ENCODE data around the gene TMEM158. TPM values are rescaled to one million over a fixed set of nuclear protein-coding genes. Genes with fewer than 3 reads are reported as not detected.

Gene TMEM158
- total and polyA plus RNA-seq, 2 of the 8 experiments (the other 6 are each of a cell fraction or from before 2014, with no cell fraction given) = 6.8 to 30.3 TPM

GRCh38 chr3:45210308-45211041 lies 15.6 kb downstream of the TMEM158 start:
- H3K4me1 ChIP-seq (replicated peaks in 1 of 4; ENCODE audit: control insufficient read depth in 3 of 4, insufficient read depth in 4 of 4, low read length in 3 of 4) = peaks cover 0 to 3% (median 0%) of the 10 kb centered on the region in 4 experiments; a peak in 1 of 7 replicates
- POLR2A ChIA-PET (ENCODE audit: partially characterized antibody) = no interaction called here
- no peak overlapping the region for H3K4me2 ChIP-seq (ENCODE audit: insufficient read depth in 1 of 2, low read depth in 2 of 2, low read length in 2 of 2)
- H3K4ac ChIP-seq (replicated peaks; ENCODE audit: insufficient read length, low read depth, low read length) = no peak overlapping the region
- no peak overlapping the region for H2BK5ac ChIP-seq (ENCODE audit: low read depth, low read length)
- no peak overlapping the region for H2BK20ac ChIP-seq (ENCODE audit: low read length)
- H2BK120ac ChIP-seq (replicated peaks; ENCODE audit: low read depth, low read length) = no peak overlapping the region
- no peaks in the 10 kb centered on the region for H3K27me3 ChIP-seq (replicated peaks in 1 of 4; ENCODE audit: control insufficient read depth in 3 of 4, extremely low read depth in 1 of 4, insufficient read depth in 3 of 4, low read length in 3 of 4)
- H3K4me3 ChIP-seq (ENCODE audit: extremely low read depth in 1 of 4, insufficient read depth in 2 of 4, low read depth in 3 of 4, low read length in 4 of 4) = no peak overlapping the region
- no peak overlapping the region; the same call in 1 of the 2 replicates for H3K18ac ChIP-seq (ENCODE audit: extremely low read depth, low read length)
- no peaks in the 10 kb centered on the region for H3K23me2 ChIP-seq (ENCODE audit: low read depth, low read length)
- H3K27ac ChIP-seq (ENCODE audit: low read depth, low read length) = no peak overlapping the region
- no peak overlapping the region for H4K5ac ChIP-seq (ENCODE audit: insufficient read length, low read depth, low read length)
- H2BK15ac ChIP-seq (ENCODE audit: low read length) = no peak overlapping the region
- no peak overlapping the region for H3K9ac ChIP-seq (replicated peaks in 1 of 4; ENCODE audit: extremely low read depth in 1 of 4, low read depth in 3 of 4, low read length in 3 of 4)
- no peak overlapping the region for H3K23ac ChIP-seq (ENCODE audit: insufficient read length)
- no peaks in the 10 kb centered on the region for H3K36me3 ChIP-seq (ENCODE audit: control insufficient read depth in 2 of 4, insufficient read depth in 4 of 4, low read length in 3 of 4)
- H3K14ac ChIP-seq (ENCODE audit: insufficient read length) = no peak overlapping the region
- CTCF ChIA-PET (ENCODE audit: partially characterized antibody) = interaction anchor here (0.6 to 10.7 kb wide), 66 partner anchors 8 to 544 kb away, joined by 3 to 206 read pairs (median 4); partner anchors contain the start of genes SACM1L and TMEM158
- no peaks in the 10 kb centered on the region for H3K79me1 ChIP-seq (ENCODE audit: low read depth, low read length)
- H3K56ac ChIP-seq (replicated peaks; ENCODE audit: insufficient read length, low read depth, low read length) = no peak overlapping the region
- no peak overlapping the region for H4K8ac ChIP-seq (ENCODE audit: extremely low read depth, insufficient read depth, low read length)
- no peaks in the 10 kb centered on the region for H3K9me3 ChIP-seq (ENCODE audit: insufficient read depth in 2 of 2, low read depth in 1 of 2, low read length in 1 of 2)
- DNase-seq (ENCODE audit: low read depth in 1 of 2, low spot score in 2 of 2) = peak; percentile 46 to 89
- no peak overlapping the region for H4K91ac ChIP-seq (replicated peaks; ENCODE audit: insufficient read length, low read length)
- WGBS, 2 experiments (ENCODE audit: extremely low coverage in 1 of 2, insufficient coverage in 1 of 2, insufficient read length in 1 of 2, insufficient replicate concordance in 2 of 2, low coverage in 1 of 2, low lambda C conversion rate in 2 of 2, missing lambda C conversion rate in 1 of 2) = 46% methylated on average over 12 of the region's 14 CpGs; no CpG with 5 or more reads in 1 of the 2 experiments
- no peak for FAIRE-seq
- no peak overlapping the region for H2BK12ac ChIP-seq (ENCODE audit: low read depth, low read length)
- no peaks in the 10 kb centered on the region for H3K79me2 ChIP-seq (ENCODE audit: control insufficient read depth in 1 of 2, insufficient read depth in 2 of 2, low read length in 2 of 2)
- H2AK5ac ChIP-seq (ENCODE audit: low read depth, low read length) = no peak overlapping the region
- no peaks in the 10 kb centered on the region for H4K20me1 ChIP-seq (replicated peaks in 1 of 2; ENCODE audit: control insufficient read depth in 1 of 2, insufficient read depth in 2 of 2, low read length in 2 of 2)
- 0 out of 2 replicates have a peak overlapping the region, but pooled peaks have one; percentile 75 for H2AFZ ChIP-seq (ENCODE audit: low read length)
- TF ChIP-seq CTCF (IDR thresholded peaks at IDR 0.05; ENCODE audit: control extremely low read depth in 1 of 3, insufficient read depth in 1 of 3, low read depth in 1 of 3, low read length in 3 of 3) = peak; percentile 80 to 90 (median 81)
- no peak for TF ChIP-seq CBX8 (IDR thresholded peaks at IDR 0.05; ENCODE audit: borderline replicate concordance, low read depth, low read length)
- TF ChIP-seq RAD21 (IDR thresholded peaks at IDR 0.05 in 1 of 2, conservative IDR thresholded peaks at IDR 0.05 in 1 of 2; ENCODE audit: low read depth in 2 of 2, low read length in 2 of 2) = peak; percentile 80 to 83
- 0 out of 2 replicates have a peak, but pooled peaks have one; percentile 21 for TF ChIP-seq CREB1 (IDR thresholded peaks at IDR 0.05)
- no peak for TF ChIP-seq RNF2 (IDR thresholded peaks at IDR 0.05; ENCODE audit: borderline replicate concordance, low read depth, low read length, missing control alignments, poor library complexity, severe bottlenecking)
- TF ChIP-seq SIX5 (IDR thresholded peaks at IDR 0.05; ENCODE audit: low read depth, low read length) = no peak
- no peak for TF ChIP-seq JUND (IDR thresholded peaks at IDR 0.05; ENCODE audit: low read length)
- no peak for TF ChIP-seq SP1 (IDR thresholded peaks at IDR 0.05; ENCODE audit: low read depth, low read length)
- TF ChIP-seq POU5F1 (IDR thresholded peaks at IDR 0.05; ENCODE audit: low read depth, low read length) = no peak
- TF ChIP-seq BACH1 (IDR thresholded peaks at IDR 0.05; ENCODE audit: low read length) = peak; percentile 81

All from H1 (cell line).